AG09319 (cell line): ENCODE measurements around the gene EZR.
A peak's percentile ranks its signal among the peaks of the same experiment; 100 is the strongest.
"Not testable (repeated sequence)": the region's sequence is repeated elsewhere in the genome, so short reads cannot be mapped to it uniquely, and the experiment has no call there.

Experiments used
- DNase-seq: peaks from one replicate; pipeline ENCODE4 v3.0.0-alpha.2; 2010; ENCODE audit warnings: low read depth; ENCODE audit errors: extremely low read depth
- CTCF ChIP-seq: IDR thresholded peaks from 2 replicates; pipeline ENCODE4 v1.5.1; 2011; ENCODE audit warnings: low read depth, mild to moderate bottlenecking, inconsistent platforms, low read length, moderate library complexity

Gene EZR

GRCh38 chr6:158798311-158798710, 20.9 kb downstream of the EZR start:
- no peak for DNase-seq
- no peak for TF ChIP-seq CTCF

GRCh38 chr6:158797331-158798310, 21.5 kb downstream of the EZR start:
- no peak for TF ChIP-seq CTCF
- DNase-seq = no peak

GRCh38 chr6:158796353-158796752, 22.8 kb downstream of the EZR start:
- DNase-seq = no peak
- TF ChIP-seq CTCF = no peak

- no peak for DNase-seq
- no peak for TF ChIP-seq CTCF
Observed at GRCh38 chr6:158795516-158795915, 23.7 kb downstream of the EZR start.

GRCh38 chr6:158793432-158793831, 25.7 kb downstream of the EZR start:
- DNase-seq = no peak

GRCh38 chr6:158792505-158792904, 26.7 kb downstream of the EZR start:
- not testable (repeated sequence) for DNase-seq

More at GRCh38 chr6:158793432-158793831, 25.7 kb downstream of the EZR start:
- peak; percentile 49 for TF ChIP-seq CTCF

- no peak for TF ChIP-seq CTCF
Observed at GRCh38 chr6:158791274-158791855, 27.8 kb downstream of the EZR start.

More at GRCh38 chr6:158791274-158791855, 27.8 kb downstream of the EZR start:
- no peak for DNase-seq
